22Rv1 (cell line): Measurements from ENCODE around the gene PARD6G.

Experiments used
- ZFX ChIP-seq: fragments of 450-650 bp; IDR thresholded peaks from 2 replicates; pipeline ENCODE4 v1.6.1; 2017; ENCODE audit warnings: antibody characterized with exemption, borderline replicate concordance
- TF ChIP-seq, protein P1 (sequence below): fragments of 450-650 bp; IDR thresholded peaks from 2 replicates; pipeline ENCODE4 v1.5.1; 2017; ENCODE audit warnings: mild to moderate bottlenecking

DNA sequence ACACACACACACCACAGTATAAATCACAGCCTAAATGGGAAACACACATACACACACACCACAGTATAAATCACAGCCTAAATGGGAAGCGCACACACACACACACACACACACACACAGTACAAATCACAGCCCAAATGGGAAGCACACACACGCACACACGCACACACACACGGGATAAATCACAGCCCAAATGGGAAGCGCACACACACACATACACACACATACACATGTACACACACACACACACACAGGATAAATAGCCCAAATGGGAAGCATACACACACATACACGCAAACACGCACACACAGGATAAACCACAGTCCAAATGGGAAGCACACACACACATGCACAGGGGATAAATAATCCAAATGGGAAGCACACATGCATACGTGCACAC is 70.2 kb downstream of the PARD6G start:
- TF ChIP-seq, protein P1, sequence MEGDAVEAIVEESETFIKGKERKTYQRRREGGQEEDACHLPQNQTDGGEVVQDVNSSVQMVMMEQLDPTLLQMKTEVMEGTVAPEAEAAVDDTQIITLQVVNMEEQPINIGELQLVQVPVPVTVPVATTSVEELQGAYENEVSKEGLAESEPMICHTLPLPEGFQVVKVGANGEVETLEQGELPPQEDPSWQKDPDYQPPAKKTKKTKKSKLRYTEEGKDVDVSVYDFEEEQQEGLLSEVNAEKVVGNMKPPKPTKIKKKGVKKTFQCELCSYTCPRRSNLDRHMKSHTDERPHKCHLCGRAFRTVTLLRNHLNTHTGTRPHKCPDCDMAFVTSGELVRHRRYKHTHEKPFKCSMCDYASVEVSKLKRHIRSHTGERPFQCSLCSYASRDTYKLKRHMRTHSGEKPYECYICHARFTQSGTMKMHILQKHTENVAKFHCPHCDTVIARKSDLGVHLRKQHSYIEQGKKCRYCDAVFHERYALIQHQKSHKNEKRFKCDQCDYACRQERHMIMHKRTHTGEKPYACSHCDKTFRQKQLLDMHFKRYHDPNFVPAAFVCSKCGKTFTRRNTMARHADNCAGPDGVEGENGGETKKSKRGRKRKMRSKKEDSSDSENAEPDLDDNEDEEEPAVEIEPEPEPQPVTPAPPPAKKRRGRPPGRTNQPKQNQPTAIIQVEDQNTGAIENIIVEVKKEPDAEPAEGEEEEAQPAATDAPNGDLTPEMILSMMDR = no peak
- TF ChIP-seq ZFX = no peak
